ENCODE measurements around the gene FBXO47.
A peak's percentile ranks its signal among the peaks of the same experiment; 100 is the strongest.

FBXO47 gene

DNA sequence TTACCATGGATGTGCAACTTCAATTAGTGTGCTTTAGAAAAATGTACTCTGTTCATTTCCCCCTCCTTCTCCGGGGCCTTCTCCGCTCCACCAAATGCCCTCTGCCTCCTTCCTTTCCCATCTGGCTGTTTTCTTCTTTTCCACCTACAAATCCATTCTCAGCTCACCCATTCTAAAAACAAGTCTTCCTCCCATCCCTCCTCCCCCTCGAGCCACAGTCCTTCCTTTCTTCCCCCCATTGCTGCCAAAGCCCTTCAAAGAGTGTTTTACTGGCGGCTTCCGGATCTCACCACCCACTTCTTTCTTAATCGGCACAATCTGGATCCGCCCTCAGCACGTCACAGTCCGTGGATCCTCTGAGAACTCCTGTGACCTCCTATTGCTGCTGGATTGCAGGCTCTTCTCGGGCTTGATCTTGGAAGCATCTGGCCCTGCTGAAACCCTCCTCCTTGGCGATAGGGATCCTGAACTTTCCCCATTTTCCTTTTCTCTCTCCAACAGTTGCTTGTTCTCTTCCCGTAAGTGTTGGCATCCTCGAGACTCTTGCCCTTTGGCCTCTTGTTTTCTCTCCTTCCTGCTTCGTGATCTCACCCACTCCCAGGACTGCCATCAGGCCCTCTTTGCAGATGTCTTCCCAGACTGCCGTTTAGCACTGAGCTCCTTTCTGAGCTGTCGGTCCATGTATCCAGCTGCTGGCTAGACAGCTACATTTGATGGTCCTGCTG lies 36.0 kb upstream of the FBXO47 start:
- Histone ChIP-seq H3K4me3 (ENCODE audit: low read depth, low read length) (peak overlapping the region; percentile 57), H3K27me3 (ENCODE audit: insufficient read depth, low read length) (no peaks in the 10 kb centered on the region), H2AFZ (ENCODE audit: low read length, unreplicated experiment) (peak overlapping the region; percentile 99), H3K27ac (ENCODE audit: low read depth, low read length) (peak overlapping the region; percentile 91), H3K79me2 (ENCODE audit: control insufficient read depth, insufficient read depth, low read length, unreplicated experiment) (no peaks in the 10 kb centered on the region), H3K4me1 (ENCODE audit: control insufficient read depth, insufficient read depth, low read length, unreplicated experiment) (peaks cover 40% of the 10 kb centered on the region), H3K36me3 (ENCODE audit: insufficient read depth, low read length) (no peaks in the 10 kb centered on the region)

GRCh38 chr17:39001703-39002637 lies 34.8 kb upstream of the FBXO47 start:
- H3K4me3 ChIP-seq (ENCODE audit: low read depth, low read length): peak overlapping the region; percentile 57
- peak overlapping the region; percentile 91 for H3K27ac ChIP-seq (ENCODE audit: low read depth, low read length)
- no peaks in the 10 kb centered on the region for H3K27me3 ChIP-seq (ENCODE audit: insufficient read depth, low read length)
- peak overlapping the region; percentile 73 for H2AFZ ChIP-seq (ENCODE audit: low read length, unreplicated experiment)
- peaks cover 40% of the 10 kb centered on the region for H3K4me1 ChIP-seq (ENCODE audit: control insufficient read depth, insufficient read depth, low read length, unreplicated experiment)
- no peaks in the 10 kb centered on the region for H3K36me3 ChIP-seq (ENCODE audit: insufficient read depth, low read length)
- H3K79me2 ChIP-seq (ENCODE audit: control insufficient read depth, insufficient read depth, low read length, unreplicated experiment): no peaks in the 10 kb centered on the region

- Histone ChIP-seq H3K4me1 (ENCODE audit: control insufficient read depth, insufficient read depth, low read length, unreplicated experiment) (peaks cover 40% of the 10 kb centered on the region), H3K36me3 (ENCODE audit: insufficient read depth, low read length) (no peaks in the 10 kb centered on the region), H2AFZ (ENCODE audit: low read length, unreplicated experiment) (peak overlapping the region; percentile 96), H3K27me3 (ENCODE audit: insufficient read depth, low read length) (no peaks in the 10 kb centered on the region), H3K79me2 (ENCODE audit: control insufficient read depth, insufficient read depth, low read length, unreplicated experiment) (no peaks in the 10 kb centered on the region), H3K27ac (ENCODE audit: low read depth, low read length) (peak overlapping the region; percentile 67), H3K4me3 (ENCODE audit: low read depth, low read length) (peak overlapping the region; percentile 54)
Measured at GRCh38 chr17:39000021-39000601, 32.9 kb upstream of the FBXO47 start.

GRCh38 chr17:38996660-38997337 lies 29.6 kb upstream of the FBXO47 start:
- no peak overlapping the region for H3K4me3 ChIP-seq (ENCODE audit: low read depth, low read length)
- H3K4me1 ChIP-seq (ENCODE audit: control insufficient read depth, insufficient read depth, low read length, unreplicated experiment): peaks cover 22% of the 10 kb centered on the region
- H3K79me2 ChIP-seq (ENCODE audit: control insufficient read depth, insufficient read depth, low read length, unreplicated experiment): no peaks in the 10 kb centered on the region
- H3K36me3 ChIP-seq (ENCODE audit: insufficient read depth, low read length): no peaks in the 10 kb centered on the region
- H3K27ac ChIP-seq (ENCODE audit: low read depth, low read length): no peak overlapping the region
- no peak overlapping the region for H2AFZ ChIP-seq (ENCODE audit: low read length, unreplicated experiment)
- H3K27me3 ChIP-seq (ENCODE audit: insufficient read depth, low read length): no peaks in the 10 kb centered on the region

- Histone ChIP-seq H3K27ac (ENCODE audit: low read depth, low read length) (no peak overlapping the region), H3K4me1 (ENCODE audit: control insufficient read depth, insufficient read depth, low read length, unreplicated experiment) (no peaks in the 10 kb centered on the region), H2AFZ (ENCODE audit: low read length, unreplicated experiment) (no peak overlapping the region), H3K79me2 (ENCODE audit: control insufficient read depth, insufficient read depth, low read length, unreplicated experiment) (no peaks in the 10 kb centered on the region), H3K27me3 (ENCODE audit: insufficient read depth, low read length) (no peaks in the 10 kb centered on the region), H3K4me3 (ENCODE audit: low read depth, low read length) (no peak overlapping the region), H3K36me3 (ENCODE audit: insufficient read depth, low read length) (no peaks in the 10 kb centered on the region)
Measured at GRCh38 chr17:38994026-38994425, 26.8 kb upstream of the FBXO47 start.

- Histone ChIP-seq H3K79me2 (ENCODE audit: control insufficient read depth, insufficient read depth, low read length, unreplicated experiment) (no peaks in the 10 kb centered on the region), H3K27me3 (ENCODE audit: insufficient read depth, low read length) (no peaks in the 10 kb centered on the region), H3K4me3 (ENCODE audit: low read depth, low read length) (no peak overlapping the region), H3K27ac (ENCODE audit: low read depth, low read length) (no peak overlapping the region), H3K4me1 (ENCODE audit: control insufficient read depth, insufficient read depth, low read length, unreplicated experiment) (peaks cover 13% of the 10 kb centered on the region), H3K36me3 (ENCODE audit: insufficient read depth, low read length) (no peaks in the 10 kb centered on the region), H2AFZ (ENCODE audit: low read length, unreplicated experiment) (no peak overlapping the region)
Measured at GRCh38 chr17:38984666-38985065, 17.5 kb upstream of the FBXO47 start.

- no peaks in the 10 kb centered on the region for H3K27me3 ChIP-seq (ENCODE audit: insufficient read depth, low read length)
- H3K4me3 ChIP-seq (ENCODE audit: low read depth, low read length): no peak overlapping the region
- H3K36me3 ChIP-seq (ENCODE audit: insufficient read depth, low read length): no peaks in the 10 kb centered on the region
- no peak overlapping the region for H3K27ac ChIP-seq (ENCODE audit: low read depth, low read length)
- H3K4me1 ChIP-seq (ENCODE audit: control insufficient read depth, insufficient read depth, low read length, unreplicated experiment): peaks cover 13% of the 10 kb centered on the region
- H3K79me2 ChIP-seq (ENCODE audit: control insufficient read depth, insufficient read depth, low read length, unreplicated experiment): no peaks in the 10 kb centered on the region
- no peak overlapping the region for H2AFZ ChIP-seq (ENCODE audit: low read length, unreplicated experiment)
Measured at GRCh38 chr17:38982858-38983746, 15.9 kb upstream of the FBXO47 start.

DNA sequence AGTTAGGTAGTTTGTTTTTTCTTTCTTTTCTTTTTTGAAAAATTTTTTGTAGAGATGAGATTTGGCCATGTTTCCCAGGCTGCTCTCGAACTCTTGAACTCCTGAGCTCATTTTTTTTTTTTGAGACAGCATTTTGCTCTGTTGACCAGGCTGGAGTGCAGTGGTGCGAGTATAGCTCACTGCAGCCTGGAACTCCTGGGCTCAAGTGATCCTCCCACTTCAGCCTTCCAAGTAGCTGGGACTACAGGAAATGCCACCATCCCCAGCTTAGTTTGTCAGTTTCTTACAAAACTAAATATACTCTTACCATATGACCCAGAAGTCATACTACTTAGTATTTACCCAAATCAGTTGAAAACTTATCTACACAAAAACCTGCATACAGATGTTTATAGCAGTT lies 14.4 kb upstream of the FBXO47 start:
- no peak overlapping the region for H3K27ac ChIP-seq (ENCODE audit: low read depth, low read length)
- no peaks in the 10 kb centered on the region for H3K36me3 ChIP-seq (ENCODE audit: insufficient read depth, low read length)
- no peaks in the 10 kb centered on the region for H3K79me2 ChIP-seq (ENCODE audit: control insufficient read depth, insufficient read depth, low read length, unreplicated experiment)
- no peak overlapping the region for H3K4me3 ChIP-seq (ENCODE audit: low read depth, low read length)
- no peaks in the 10 kb centered on the region for H3K27me3 ChIP-seq (ENCODE audit: insufficient read depth, low read length)
- peaks cover 13% of the 10 kb centered on the region for H3K4me1 ChIP-seq (ENCODE audit: control insufficient read depth, insufficient read depth, low read length, unreplicated experiment)
- no peak overlapping the region for H2AFZ ChIP-seq (ENCODE audit: low read length, unreplicated experiment)

- Histone ChIP-seq H2AFZ (ENCODE audit: low read length, unreplicated experiment) (no peak overlapping the region), H3K27ac (ENCODE audit: low read depth, low read length) (no peak overlapping the region), H3K27me3 (ENCODE audit: insufficient read depth, low read length) (no peaks in the 10 kb centered on the region), H3K4me1 (ENCODE audit: control insufficient read depth, insufficient read depth, low read length, unreplicated experiment) (peaks cover 15% of the 10 kb centered on the region), H3K79me2 (ENCODE audit: control insufficient read depth, insufficient read depth, low read length, unreplicated experiment) (no peaks in the 10 kb centered on the region), H3K36me3 (ENCODE audit: insufficient read depth, low read length) (no peaks in the 10 kb centered on the region), H3K4me3 (ENCODE audit: low read depth, low read length) (no peak overlapping the region)
Measured at GRCh38 chr17:38980490-38981217, 13.5 kb upstream of the FBXO47 start.
